ENCODE measurements around the gene LHB. TPM values are rescaled to one million over a fixed set of nuclear protein-coding genes. Genes with fewer than 3 reads are reported as not detected.
"Not testable (repeated sequence)": the region's sequence is repeated elsewhere in the genome, so short reads cannot be mapped to it uniquely, and the experiment has no call there.

The LHB gene
- total RNA-seq, 1 experiment from 2014 or later = not detected

GRCh38 chr19:49036815-49037214 is 19.9 kb upstream of the LHB start, which contains the start of gene CGB1:
Gene CGB1, minus strand, starts transcription at chr19:49036895. Its CDS starts 184 bp downstream, at chr19:49036711.
- H2AFZ ChIP-seq (ENCODE audit: low read length); ATAC-seq; BruUV-seq (replicated peaks); H3K9me3 ChIP-seq (ENCODE audit: low read length); H3K4me3 ChIP-seq (ENCODE audit: low read length); H3K79me2 ChIP-seq (ENCODE audit: low read length); H3K27me3 ChIP-seq (ENCODE audit: low read length); H3K4me1 ChIP-seq (ENCODE audit: insufficient read depth, low read length); H4K20me1 ChIP-seq (ENCODE audit: low read length); H3F3A ChIP-seq (ENCODE audit: low read length, unreplicated experiment); intact Hi-C loops (cut with micrococcal nuclease); H3K27ac ChIP-seq (ENCODE audit: low read length); CTCF ChIA-PET; H3K9ac ChIP-seq (ENCODE audit: low read length); H3K9me2 ChIP-seq (replicated peaks; ENCODE audit: low read length); H3K4me2 ChIP-seq (ENCODE audit: low read length); POLR2A ChIA-PET (ENCODE audit: unreplicated experiment); H3K36me3 ChIP-seq (ENCODE audit: low read depth, low read length): not testable (repeated sequence)
- peak; percentile 19 for DNase-seq
- peak; percentile 59 for TF ChIP-seq CTCF (conservative IDR thresholded peaks at IDR 0.05; ENCODE audit: low read depth, low read length)

GRCh38 chr19:49031642-49032301 is 14.9 kb upstream of the LHB start, which contains the start of gene CGB2:
Gene CGB2, plus strand, starts transcription at chr19:49031890. Its CDS starts 206 bp downstream, at chr19:49032096.
- H3F3A ChIP-seq (ENCODE audit: low read length, unreplicated experiment); H3K79me2 ChIP-seq (ENCODE audit: low read length); POLR2A ChIA-PET (ENCODE audit: unreplicated experiment); DNase-seq; H3K27ac ChIP-seq (ENCODE audit: low read length); H3K4me2 ChIP-seq (ENCODE audit: low read length); H3K36me3 ChIP-seq (ENCODE audit: low read depth, low read length); H3K4me3 ChIP-seq (ENCODE audit: low read length); ATAC-seq; H4K20me1 ChIP-seq (ENCODE audit: low read length); CTCF ChIA-PET; H3K9me2 ChIP-seq (replicated peaks; ENCODE audit: low read length); H3K9ac ChIP-seq (ENCODE audit: low read length); H2AFZ ChIP-seq (ENCODE audit: low read length); H3K4me1 ChIP-seq (ENCODE audit: insufficient read depth, low read length); H3K27me3 ChIP-seq (ENCODE audit: low read length); BruUV-seq (replicated peaks); H3K9me3 ChIP-seq (ENCODE audit: low read length); intact Hi-C loops (cut with micrococcal nuclease): not testable (repeated sequence)
- TF ChIP-seq CTCF (conservative IDR thresholded peaks at IDR 0.05; ENCODE audit: low read depth, low read length) = peak; percentile 39; the same call in 1 of the 2 replicates

- intact Hi-C loops (cut with micrococcal nuclease); H3K27ac ChIP-seq (ENCODE audit: low read length); H4K20me1 ChIP-seq (ENCODE audit: low read length); H3F3A ChIP-seq (ENCODE audit: low read length, unreplicated experiment); H3K27me3 ChIP-seq (ENCODE audit: low read length); POLR2A ChIA-PET (ENCODE audit: unreplicated experiment); DNase-seq; H3K9me3 ChIP-seq (ENCODE audit: low read length); H2AFZ ChIP-seq (ENCODE audit: low read length); H3K9me2 ChIP-seq (replicated peaks; ENCODE audit: low read length); H3K4me1 ChIP-seq (ENCODE audit: insufficient read depth, low read length); H3K36me3 ChIP-seq (ENCODE audit: low read depth, low read length); H3K79me2 ChIP-seq (ENCODE audit: low read length); BruUV-seq (replicated peaks); H3K9ac ChIP-seq (ENCODE audit: low read length); H3K4me3 ChIP-seq (ENCODE audit: low read length); CTCF ChIA-PET; H3K4me2 ChIP-seq (ENCODE audit: low read length); ATAC-seq: not testable (repeated sequence)
Observed at GRCh38 chr19:49030323-49030722, 13.4 kb upstream of the LHB start.

- H3K36me3 ChIP-seq (ENCODE audit: low read depth, low read length); BruUV-seq (replicated peaks); H3K79me2 ChIP-seq (ENCODE audit: low read length); CTCF ChIA-PET; intact Hi-C loops (cut with micrococcal nuclease); H3K27ac ChIP-seq (ENCODE audit: low read length); DNase-seq; POLR2A ChIA-PET (ENCODE audit: unreplicated experiment); H3K4me1 ChIP-seq (ENCODE audit: insufficient read depth, low read length); H3K9me3 ChIP-seq (ENCODE audit: low read length); H3K4me3 ChIP-seq (ENCODE audit: low read length); H3K9ac ChIP-seq (ENCODE audit: low read length); ATAC-seq; H3K27me3 ChIP-seq (ENCODE audit: low read length); H3K4me2 ChIP-seq (ENCODE audit: low read length); H3K9me2 ChIP-seq (replicated peaks; ENCODE audit: low read length); H4K20me1 ChIP-seq (ENCODE audit: low read length); H3F3A ChIP-seq (ENCODE audit: low read length, unreplicated experiment); H2AFZ ChIP-seq (ENCODE audit: low read length): not testable (repeated sequence)
Observed at GRCh38 chr19:49029749-49030148, 12.9 kb upstream of the LHB start.

GRCh38 chr19:49028686-49029085 is 11.8 kb upstream of the LHB start:
- ATAC-seq; H3K79me2 ChIP-seq (ENCODE audit: low read length); H2AFZ ChIP-seq (ENCODE audit: low read length); H3K4me2 ChIP-seq (ENCODE audit: low read length); H4K20me1 ChIP-seq (ENCODE audit: low read length); CTCF ChIA-PET; H3K27me3 ChIP-seq (ENCODE audit: low read length); DNase-seq; H3K9me3 ChIP-seq (ENCODE audit: low read length); H3K4me1 ChIP-seq (ENCODE audit: insufficient read depth, low read length); BruUV-seq (replicated peaks); intact Hi-C loops (cut with micrococcal nuclease); H3K9me2 ChIP-seq (replicated peaks; ENCODE audit: low read length); H3F3A ChIP-seq (ENCODE audit: low read length, unreplicated experiment); H3K9ac ChIP-seq (ENCODE audit: low read length); H3K36me3 ChIP-seq (ENCODE audit: low read depth, low read length); H3K4me3 ChIP-seq (ENCODE audit: low read length); H3K27ac ChIP-seq (ENCODE audit: low read length): not testable (repeated sequence)
- POLR2A ChIA-PET (ENCODE audit: unreplicated experiment) = interaction anchor here (0.7 kb wide), 1 partner anchor 211 kb away, joined by 3 read pairs; no protein-coding TSS in a partner anchor

All from PC-3 (cell line).